Bronchus fibroblast of lung (primary cell): ENCODE data around the gene CCNB1IP1. TPM values are rescaled to one million over a fixed set of nuclear protein-coding genes. Genes with fewer than 3 reads are reported as not detected.

Source experiments
- total RNA-seq: library from RNA; depleted of rRNA; stranded (reverse); fragments of >200 nt; gene quantifications from 2 replicates; pipeline ENCODE4 v1.2.3, GENCODE V29; 2015

CCNB1IP1 gene
- total RNA-seq = 51.6 and 53.7 TPM in 2 replicates

DNA sequence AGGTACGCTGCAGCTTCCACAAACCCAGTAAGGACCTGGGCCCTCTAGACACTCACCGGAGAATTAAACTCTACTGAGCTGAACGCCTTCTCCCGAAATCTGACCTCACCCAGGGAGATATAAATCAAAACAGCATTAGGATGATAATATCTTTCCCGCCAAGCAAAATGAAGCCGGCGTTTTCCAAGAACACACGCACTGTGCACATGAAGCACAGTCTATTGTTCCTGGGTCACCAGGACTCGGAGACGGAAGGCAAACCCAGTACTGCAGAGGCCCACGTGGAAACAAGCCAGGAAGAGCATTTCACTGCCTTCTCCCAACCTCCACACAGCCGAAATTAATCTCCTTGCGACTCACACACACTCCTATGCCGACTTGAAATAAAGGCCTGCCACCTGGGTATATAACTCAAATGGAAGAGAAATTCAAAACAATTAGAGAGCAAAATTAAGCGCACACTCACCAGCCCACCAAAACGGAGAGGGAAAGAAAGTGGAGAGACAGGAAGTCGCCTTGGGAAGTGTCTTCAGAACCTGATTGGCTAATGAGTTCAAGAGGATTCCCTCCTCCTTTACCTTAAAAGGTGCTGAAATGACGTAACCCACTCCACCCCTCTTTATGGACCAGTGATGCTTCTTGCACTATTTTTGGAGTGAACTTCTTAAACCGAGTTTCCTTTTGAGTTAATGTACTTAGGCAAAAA is at the start of gene CCNB1IP1:
CCNB1IP1 (minus strand) TSS at position 492 of the 706 bp plus-strand sequence. CDS start 16,756 bp downstream, outside the sequence.

GRCh38 chr14:20343092-20343861 is 10.2 kb upstream of the CCNB1IP1 start, which contains the start of gene PARP2:
PARP2 (plus strand) TSS chr14:20343635; CDS start chr14:20343642, 7 bp downstream.

GRCh38 chr14:20305265-20306078 is 27.6 kb downstream of the CCNB1IP1 start, which contains the start of gene TTC5:
TTC5 (minus strand) TSS chr14:20305951; CDS start chr14:20305937, 14 bp downstream.

Other genes starting within 250 kb of the CCNB1IP1 start
- not detected in 2 replicates for gene OR4K17, start 222.5 kb downstream of the CCNB1IP1 start, total RNA-seq
- not detected in 2 replicates for gene OR4N5, start 194.5 kb downstream of the CCNB1IP1 start, total RNA-seq
- not detected in 2 replicates for gene OR11G2, start 142.4 kb downstream of the CCNB1IP1 start, total RNA-seq
- gene OR11H6, start 109.6 kb downstream of the CCNB1IP1 start, total RNA-seq = not detected in 2 replicates
- gene OR11H7, start 104.3 kb downstream of the CCNB1IP1 start, total RNA-seq = not detected in 2 replicates
- not detected in 2 replicates for gene OR11H4, start 94.0 kb downstream of the CCNB1IP1 start, total RNA-seq
- 8.6 and 10.9 TPM in 2 replicates for gene TTC5, start 27.3 kb downstream of the CCNB1IP1 start, total RNA-seq
- 18.0 and 18.8 TPM in 2 replicates for gene PARP2, start 10.4 kb upstream of the CCNB1IP1 start, total RNA-seq
- 7.0 and 9.4 TPM in 2 replicates for gene TEP1, start 80.2 kb upstream of the CCNB1IP1 start, total RNA-seq
- 0.30 and 0.50 TPM in 2 replicates for gene KLHL33, start 102.9 kb upstream of the CCNB1IP1 start, total RNA-seq
- gene OSGEP, start 121.5 kb upstream of the CCNB1IP1 start, total RNA-seq = 62.5 and 70.6 TPM in 2 replicates
- gene APEX1, start 121.9 kb upstream of the CCNB1IP1 start, total RNA-seq = 278 and 299 TPM in 2 replicates
- 19.2 and 19.8 TPM in 2 replicates for gene PIP4P1, start 128.2 kb upstream of the CCNB1IP1 start, total RNA-seq
- gene PNP, start 136.1 kb upstream of the CCNB1IP1 start, total RNA-seq = 51.7 and 54.6 TPM in 2 replicates
- not detected in 2 replicates for gene RNASE10, start 172.3 kb upstream of the CCNB1IP1 start, total RNA-seq
- gene RNASE9, start 227.8 kb upstream of the CCNB1IP1 start, total RNA-seq = not detected in 2 replicates